Measurements from ENCODE around the gene DGAT2.

- TF ChIP-seq, protein P1, sequence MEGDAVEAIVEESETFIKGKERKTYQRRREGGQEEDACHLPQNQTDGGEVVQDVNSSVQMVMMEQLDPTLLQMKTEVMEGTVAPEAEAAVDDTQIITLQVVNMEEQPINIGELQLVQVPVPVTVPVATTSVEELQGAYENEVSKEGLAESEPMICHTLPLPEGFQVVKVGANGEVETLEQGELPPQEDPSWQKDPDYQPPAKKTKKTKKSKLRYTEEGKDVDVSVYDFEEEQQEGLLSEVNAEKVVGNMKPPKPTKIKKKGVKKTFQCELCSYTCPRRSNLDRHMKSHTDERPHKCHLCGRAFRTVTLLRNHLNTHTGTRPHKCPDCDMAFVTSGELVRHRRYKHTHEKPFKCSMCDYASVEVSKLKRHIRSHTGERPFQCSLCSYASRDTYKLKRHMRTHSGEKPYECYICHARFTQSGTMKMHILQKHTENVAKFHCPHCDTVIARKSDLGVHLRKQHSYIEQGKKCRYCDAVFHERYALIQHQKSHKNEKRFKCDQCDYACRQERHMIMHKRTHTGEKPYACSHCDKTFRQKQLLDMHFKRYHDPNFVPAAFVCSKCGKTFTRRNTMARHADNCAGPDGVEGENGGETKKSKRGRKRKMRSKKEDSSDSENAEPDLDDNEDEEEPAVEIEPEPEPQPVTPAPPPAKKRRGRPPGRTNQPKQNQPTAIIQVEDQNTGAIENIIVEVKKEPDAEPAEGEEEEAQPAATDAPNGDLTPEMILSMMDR (IDR thresholded peaks at IDR 0.05; ENCODE audit: insufficient read depth, low read length, poor library complexity, severe bottlenecking): no peak
- TF ChIP-seq EZH2phosphoT487 (conservative IDR thresholded peaks at IDR 0.05; ENCODE audit: low read length): no peak
These were observed 29.2 kb downstream of the DGAT2 start for GRCh38 chr11:75797792-75798191.

Measured in SU-DHL-6 (cell line).